T-helper 1 cell (primary cell): ENCODE data around the gene LCN12.

ENCODE experiments used
- DNase-seq, 5 donors: peaks; one replicate each; pipeline ENCODE4 v3.0.0-alpha.2; 2012 to 2020

Gene LCN12

DNA sequence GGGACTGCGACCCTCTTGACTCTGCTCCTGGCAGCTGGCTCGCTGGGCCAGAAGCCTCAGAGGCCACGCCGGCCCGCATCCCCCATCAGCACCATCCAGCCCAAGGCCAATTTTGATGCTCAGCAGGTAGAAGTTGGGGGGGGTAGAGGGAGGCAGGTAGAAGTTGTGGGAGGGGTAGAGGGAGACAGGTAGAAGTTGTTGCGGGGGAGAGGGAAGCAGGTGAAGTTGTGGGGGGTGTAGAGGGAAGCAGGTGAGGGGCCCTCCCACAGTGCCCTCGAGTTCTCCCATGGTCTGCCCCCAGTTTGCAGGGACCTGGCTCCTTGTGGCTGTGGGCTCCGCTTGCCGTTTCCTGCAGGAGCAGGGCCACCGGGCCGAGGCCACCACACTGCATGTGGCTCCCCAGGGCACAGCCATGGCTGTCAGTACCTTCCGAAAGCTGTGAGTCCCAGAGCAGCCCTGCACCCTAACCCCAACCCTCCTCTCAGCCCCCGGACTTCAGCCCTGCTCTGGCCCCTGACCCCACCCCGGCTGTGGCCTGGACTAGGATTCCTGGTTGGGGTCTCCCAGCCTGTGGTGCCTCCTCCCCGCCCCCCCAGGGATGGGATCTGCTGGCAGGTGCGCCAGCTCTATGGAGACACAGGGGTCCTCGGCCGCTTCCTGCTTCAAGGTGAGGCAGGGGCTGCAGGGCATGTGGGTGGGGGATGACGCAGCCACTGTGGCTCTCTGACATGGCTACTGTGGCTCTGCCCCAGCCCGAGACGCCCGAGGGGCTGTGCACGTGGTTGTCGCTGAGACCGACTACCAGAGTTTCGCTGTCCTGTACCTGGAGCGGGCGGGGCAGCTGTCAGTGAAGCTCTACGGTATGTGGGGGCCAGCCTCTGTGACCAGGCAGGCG lies 6.5 kb upstream of the LCN12 start:
- DNase-seq = peak in 1 of 5 donors; percentile 13

DNA sequence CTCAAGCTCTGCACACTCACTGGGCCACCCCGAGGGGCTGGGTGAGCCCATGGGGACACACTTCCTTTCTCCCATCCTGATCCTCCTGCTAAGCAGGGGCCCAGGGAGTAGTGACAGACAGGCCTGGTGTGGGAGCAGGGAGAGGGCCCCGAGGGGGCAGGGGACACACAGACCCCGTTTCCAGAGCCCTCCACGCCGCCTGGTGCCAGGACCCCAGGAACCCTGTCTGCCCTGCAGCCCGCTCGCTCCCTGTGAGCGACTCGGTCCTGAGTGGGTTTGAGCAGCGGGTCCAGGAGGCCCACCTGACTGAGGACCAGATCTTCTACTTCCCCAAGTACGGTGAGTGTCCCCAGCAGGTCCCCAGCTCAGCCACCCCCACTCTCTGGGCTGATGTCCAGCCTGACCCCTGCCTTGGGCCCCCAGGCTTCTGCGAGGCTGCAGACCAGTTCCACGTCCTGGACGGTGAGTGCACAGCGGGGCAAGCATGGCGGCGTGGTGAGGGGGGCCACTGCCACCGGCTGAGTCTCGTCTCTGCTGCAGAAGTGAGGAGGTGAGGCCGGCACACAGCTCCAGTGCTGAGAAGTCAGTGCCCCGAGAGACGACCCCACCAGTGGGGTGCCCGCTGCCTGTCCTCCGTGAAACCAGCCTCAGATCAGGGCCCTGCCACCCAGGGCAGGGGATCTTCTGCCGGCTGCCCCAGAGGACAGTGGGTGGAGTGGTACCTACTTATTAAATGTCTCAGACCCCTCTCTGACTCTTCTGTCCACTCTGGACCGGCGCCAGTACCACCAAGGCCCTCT lies 5.6 kb upstream of the LCN12 start:
- peak in 1 of 5 donors; percentile 12 for DNase-seq

DNA sequence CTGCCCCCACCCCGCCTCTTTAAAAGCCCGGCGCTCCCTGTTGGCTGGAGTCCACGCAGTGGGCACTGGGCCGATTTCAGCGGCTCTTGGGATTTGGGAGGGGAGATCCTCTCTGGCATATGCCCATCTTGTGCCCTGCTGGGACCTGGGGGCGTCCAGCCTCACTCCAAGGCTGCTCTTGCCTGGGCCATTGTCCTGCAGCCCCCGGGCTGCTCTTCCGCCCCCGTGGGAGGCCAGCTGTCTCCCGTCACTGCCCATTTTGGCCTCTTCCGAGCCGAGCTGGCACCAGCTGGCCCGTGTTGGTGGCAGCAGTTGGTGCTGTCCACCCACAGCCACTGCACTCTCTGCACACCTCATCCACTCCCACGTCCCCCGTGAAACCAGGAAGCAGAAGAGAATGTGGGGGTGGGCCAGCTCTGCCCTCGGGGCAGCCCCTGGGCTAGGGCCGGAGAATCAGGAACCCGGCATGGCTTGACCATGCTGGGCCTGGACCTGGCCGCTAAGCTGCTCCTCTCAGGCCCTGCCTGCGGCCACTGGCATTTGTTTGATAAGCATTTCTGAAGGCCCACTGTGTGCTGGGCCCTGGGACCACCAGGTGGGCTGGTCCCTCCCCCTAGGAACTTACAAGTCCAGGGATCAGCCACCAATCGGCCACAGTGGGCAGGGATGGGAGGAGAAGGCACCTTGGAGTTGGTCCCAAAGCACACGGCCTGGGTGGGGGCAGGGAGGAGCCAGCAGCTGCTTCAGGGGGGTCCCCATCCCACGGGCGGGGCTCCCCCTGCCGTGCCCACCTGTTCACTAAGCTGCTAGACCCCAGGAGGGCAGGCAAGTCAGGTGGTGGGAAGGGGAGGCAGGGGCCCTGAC lies 4.8 kb upstream of the LCN12 start:
- DNase-seq = peak in 1 of 5 donors; percentile 12

DNA sequence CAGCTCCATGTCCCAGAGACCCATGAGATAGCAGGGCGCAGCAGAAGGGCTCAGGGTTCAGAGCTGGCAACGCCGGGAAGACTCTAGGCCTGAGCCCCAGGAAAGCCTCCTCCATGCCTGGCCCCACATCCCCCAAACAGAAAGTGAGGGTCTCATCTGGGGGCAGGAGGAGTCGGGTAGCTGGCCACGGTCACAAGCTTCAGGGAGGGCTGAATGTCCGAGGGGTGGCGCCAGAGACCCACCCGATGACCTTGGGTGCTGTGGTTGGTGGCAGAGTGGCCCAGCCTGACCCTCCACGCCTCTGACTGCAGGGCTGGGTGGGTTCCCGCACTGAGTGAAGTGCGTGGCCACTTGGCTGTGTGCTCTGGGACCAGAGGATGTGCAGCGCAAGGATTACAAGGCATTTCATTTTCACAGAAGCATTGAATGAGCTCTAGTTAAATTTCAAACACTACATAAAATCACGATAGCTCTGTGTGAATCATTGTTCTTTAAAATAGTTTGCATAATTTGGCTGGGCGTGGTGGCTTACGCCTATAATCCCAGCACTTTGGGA lies 4.0 kb upstream of the LCN12 start:
- peak in 1 of 5 donors; percentile 13 for DNase-seq

DNA sequence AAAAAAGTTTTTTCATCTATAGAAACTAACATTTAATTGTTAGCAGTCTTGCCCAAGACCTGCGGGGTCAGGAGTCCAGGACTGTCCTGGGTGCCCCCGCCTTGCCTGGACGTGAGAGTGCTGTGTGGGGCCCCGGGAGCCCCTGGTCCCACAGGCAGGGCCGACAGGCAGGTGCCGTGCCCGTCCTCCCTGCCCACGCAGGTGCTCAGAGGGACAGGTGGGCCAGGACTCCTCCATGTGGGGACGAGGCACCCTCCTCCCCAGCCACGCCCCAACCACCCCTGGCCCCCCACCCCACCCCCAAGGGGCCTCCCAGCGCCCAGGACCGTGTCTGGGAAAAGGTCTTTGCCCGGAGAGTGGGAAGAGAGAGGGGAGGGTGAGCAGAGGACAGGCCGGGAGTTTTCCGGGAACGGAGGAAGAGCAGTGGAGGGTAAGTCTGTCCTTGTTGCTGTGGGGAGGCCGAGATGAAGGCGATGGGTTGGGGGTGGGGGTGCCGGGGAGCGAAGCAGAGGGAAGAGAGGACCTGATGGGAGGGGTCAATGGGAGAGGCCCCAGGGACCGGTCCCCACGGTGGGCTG lies 2.7 kb upstream of the LCN12 start:
- DNase-seq = peak in 1 of 5 donors; percentile 7

DNA sequence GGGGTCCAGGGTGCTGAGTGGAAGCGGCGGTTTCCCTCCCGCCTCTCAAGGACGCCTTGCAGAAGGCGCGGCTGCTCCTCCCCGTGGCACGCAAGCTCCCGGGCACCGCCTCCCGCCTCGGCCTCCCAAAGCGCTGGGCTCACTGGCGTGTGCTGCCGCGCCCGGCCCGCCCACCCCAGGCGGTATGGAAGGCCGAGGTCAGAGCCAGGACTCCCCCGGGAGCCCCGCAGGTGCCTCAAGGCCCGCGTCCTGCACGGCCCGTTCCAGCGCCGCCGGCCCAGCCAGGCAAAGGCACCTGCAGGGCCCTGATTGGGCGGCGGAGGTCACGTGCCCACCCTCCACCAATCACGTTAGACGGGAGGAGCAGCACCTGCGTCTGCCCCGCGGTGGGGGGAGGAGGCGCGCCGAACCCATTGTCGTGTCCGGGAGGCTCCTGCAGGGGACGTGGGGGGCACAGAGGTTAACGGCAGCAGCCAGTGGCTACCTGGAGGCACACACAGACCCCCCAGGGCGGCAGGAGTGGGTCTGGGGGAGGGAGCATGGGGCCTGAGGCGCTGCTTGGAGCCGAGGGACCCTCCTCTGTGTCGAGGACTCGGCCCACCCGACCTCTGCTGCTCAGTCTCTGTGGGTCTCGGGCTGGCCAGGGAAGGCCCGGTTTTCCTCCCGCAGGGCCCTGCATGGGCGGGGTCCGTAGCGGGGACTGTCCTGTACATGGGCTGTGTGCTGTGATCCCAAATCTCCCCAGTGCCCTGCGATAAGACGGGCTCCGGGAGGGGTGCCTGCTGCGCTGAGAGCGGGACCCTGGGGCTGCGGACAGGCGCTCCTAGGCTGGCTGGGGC lies 2.0 kb upstream of the LCN12 start:
- peak; percentile 93 to 96 (median 94) for DNase-seq

DNA sequence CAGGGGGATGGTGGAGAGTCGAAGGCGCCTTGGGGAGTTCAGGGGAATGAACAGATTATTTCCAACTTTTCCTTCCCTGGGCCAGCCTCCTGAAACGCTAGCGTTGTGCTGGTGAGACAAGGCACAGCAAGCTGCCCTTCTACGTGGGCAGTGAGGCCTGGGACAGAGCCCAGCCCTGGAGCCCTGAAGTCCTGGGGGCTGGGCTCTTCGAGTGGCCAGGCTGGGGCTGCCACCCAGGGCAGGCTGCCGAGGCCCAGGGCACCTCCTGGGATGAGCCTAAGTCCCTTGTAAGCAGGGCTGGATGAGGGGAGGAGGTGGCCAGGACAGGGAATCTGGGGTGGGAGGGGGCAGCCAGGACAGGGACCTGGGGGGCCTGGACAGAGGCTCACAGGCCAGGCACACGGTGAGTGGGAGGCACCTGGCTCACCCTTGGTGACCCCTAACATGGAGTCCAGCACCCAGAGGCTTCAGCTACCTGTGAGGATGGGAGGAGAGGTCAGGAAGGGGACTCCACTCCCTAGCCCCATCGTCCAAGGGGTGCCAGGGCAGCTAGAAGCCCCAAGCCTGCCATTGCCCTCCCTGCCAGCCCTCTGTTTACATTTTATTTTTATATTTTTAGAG lies 1.3 kb upstream of the LCN12 start:
- no peak for DNase-seq

DNA sequence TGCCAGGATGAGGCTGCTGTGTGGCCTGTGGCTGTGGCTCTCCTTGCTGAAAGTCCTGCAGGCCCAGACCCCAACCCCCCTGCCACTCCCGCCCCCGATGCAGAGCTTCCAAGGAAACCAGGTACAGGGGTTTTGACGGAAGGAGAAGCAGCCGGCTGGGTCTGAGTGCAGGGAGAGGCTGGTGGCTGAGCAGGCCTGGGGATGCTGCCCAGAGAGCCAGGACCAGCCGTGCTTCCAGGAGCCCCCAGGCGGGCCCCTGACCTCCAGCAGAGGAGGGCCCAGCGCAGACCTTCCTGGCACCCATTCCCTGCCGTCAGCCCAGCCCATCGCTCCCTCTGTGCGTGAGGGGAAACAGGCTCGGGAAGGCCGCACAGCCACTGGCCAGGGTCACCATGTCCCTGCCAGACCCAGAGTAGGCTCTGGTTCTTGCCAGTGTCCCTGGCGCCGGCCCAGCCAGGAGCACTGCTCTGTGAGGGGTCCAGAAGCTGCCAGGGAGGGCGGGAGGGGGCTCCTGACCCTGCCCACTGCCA lies 313 bp downstream of the LCN12 start:
- DNase-seq = peak in 2 of 5 donors; percentile 5 to 10

DNA sequence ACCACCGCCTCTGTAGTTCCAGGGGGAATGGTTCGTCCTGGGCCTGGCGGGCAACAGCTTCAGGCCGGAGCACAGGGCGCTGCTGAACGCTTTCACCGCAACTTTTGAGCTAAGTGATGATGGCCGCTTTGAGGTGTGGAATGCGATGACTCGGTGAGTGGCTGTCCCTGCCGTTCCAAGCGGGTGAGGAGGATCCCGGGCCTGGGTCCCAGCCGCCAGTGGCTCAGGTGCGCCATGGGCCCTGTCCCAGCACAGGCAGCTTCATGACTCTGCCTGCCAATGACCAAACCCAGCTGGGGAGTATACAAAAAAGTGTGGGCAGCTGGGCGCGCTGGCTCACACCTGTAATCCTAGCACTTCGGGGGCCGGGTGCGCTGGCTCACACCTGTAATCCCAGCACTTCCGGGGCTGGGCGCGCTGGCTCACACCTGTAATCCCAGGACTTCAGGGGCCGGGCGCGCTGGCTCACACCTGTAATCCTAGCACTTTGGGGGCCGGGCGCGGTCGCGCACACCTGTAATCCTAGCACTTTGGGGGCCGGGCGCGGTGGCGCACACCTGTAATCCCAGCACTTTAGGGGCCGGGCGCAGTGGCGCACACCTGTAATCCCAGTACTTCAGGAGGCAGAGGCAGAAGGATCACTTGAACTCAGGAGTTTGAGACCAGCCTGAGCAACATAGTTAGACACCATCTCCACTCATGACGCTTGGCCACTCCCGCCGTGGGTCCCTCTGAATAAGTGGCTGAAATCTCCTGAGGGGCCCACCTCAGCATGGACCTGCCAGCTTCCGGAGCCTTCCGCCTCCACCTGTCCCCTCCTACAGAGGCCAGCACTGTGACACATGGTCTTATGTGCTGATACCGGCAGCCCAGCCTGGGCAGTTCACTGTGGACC lies 1.1 kb downstream of the LCN12 start:
- peak in 1 of 5 donors; percentile 8 for DNase-seq

DNA sequence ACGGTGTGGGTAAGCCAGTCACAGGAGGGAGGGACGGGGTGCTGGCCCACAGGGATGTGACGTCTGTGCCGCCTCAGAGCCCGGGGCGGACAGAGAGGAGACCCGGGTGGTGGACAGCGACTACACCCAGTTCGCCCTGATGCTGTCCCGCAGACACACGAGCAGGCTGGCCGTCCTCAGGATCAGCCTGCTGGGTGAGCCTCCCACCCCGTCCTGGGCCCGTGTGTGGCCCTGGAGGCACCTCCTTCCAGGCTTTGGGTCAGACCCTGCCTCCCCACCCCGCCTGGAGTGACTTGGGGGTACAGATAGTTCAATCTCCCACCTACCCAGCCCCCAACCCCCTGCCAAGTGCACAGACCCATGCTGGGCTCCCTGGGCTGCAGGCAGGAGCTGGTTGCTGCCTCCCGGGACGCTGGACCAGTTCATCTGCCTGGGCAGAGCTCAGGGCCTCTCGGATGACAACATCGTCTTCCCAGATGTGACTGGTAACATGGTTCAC lies 1.7 kb downstream of the LCN12 start:
- DNase-seq = peak in 2 of 5 donors; percentile 6 to 8

DNA sequence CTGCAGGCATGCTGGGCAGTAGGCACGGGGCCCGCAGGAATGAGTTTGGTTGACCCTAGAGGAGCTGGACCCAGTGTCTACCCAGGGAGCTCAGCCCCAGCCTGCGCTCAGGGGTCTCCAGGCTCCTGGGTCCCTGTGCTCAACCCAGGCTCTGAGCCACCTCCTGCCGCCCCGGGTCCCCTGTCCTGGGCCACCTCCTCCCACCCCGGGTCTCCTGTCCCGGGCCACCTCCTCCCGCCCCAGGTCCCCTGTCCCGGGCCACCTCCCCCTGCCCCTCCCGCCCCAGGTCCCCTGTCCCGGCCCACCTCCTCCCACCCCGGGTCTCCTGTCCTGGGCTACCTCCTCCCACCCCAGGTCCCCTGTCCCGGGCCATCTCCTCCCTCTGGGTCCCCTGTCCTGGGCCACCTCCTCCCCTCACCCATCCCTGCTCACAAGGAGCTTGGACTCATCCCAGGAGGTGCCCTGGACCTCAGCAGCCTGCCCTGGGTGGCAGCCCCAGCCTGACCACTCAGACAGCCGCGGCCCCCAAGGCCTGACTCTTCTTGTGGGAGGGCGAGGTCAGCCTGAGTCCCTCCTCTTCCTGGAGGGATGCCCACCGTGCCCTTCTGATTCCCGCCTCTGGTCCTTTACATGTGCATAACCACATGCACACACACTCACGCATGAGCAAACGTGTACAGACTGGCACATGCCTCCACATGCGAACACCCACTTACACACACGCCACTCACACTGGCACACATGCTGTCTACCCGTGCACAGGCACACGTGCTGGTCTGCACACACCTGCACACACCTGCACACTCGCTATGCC lies 2.4 kb downstream of the LCN12 start:
- DNase-seq = peak in 2 of 5 donors; percentile 4 to 10

DNA sequence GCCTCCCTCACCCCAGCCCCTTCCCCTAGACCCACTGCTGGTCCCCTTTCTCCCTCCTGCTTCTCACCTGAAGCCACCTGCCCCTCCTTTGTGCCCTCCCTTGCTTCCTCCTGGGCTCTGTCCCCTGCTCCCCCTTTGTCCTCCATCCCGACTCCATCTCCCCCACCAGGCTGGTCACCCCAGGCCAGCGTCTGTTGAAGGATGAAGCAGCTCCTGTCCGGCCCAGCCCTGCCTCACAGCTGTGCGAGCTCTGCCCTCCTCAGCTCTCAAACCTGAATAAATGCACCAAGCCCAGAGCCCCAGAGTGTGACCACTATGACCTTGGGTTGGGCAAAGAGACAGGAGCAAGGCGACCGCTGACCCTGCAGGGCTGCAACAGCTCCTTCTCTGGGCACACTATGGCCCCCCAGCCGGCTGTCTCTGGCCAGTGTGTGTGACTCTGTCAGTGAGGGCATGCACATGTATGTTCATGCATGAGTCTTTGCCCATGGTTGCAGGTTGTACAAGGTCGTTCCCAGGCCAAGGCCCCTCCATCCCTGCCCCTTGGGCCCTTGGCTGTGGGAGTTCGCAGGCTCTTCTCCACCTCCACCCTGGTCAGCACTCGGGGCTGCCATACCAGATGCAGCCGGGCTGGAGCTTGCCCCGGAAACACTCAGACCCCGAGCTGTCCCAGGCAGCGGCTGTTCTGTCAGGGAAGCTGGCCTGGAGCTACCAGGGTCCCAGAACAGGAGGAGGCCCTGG lies 3.3 kb downstream of the LCN12 start:
- peak in 1 of 5 donors; percentile 7 for DNase-seq

DNA sequence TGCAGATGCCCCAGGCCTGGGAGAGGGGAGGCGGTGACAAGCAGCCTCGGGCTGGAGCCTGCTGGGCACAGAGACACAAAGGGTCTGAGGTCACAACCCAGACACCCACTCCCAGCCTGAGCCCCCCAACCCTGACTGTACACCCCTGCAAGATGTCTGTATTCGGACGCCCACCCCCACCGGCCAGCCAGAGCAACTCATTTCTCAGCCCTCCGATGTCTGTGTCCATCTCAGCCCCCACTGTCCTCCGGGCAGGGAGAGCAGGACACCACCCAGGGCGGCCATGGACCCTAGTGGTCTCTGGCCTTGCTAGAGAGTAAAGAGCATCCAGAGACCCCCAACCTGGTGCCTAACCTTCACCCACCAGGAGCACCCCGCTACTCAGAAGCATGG lies 3.9 kb downstream of the LCN12 start:
- DNase-seq = peak in 1 of 5 donors; percentile 10

DNA sequence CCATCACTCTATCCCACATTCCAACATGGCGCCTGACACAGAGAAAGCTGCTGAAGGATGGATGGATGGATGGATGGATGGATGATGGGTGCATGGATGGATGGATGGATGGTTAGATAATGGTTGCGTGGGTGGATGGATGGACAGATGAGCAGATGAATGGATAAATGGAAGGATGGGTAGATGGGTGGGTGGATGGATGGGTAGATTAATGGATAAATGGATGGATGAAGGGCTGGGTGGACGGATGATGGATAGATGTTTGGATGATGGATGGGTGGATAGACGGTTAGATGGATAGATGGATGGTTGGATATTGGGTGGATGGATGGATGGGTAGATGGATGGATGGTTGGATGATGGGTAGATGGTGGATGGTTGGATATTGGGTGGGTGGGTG lies 4.5 kb downstream of the LCN12 start:
- no peak for DNase-seq

DNA sequence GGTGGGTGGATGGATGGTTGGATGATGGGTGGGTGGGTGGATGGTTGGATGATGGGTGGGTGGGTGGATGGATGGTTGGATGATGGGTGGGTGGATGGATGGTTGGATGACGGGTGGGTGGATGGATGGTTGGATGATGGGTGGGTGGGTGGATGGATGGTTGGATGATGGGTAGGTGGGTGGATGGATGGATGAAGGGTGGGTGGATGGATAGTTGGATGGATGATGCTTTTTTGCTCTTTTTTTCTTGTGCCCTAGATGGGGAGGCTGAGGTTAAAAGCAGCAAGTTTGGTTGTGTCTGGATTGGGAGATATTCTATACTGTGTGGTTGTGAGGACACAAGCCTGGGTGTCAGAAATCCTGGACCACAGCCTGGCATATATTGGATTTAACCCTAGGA lies 5.4 kb downstream of the LCN12 start:
- no peak for DNase-seq

DNA sequence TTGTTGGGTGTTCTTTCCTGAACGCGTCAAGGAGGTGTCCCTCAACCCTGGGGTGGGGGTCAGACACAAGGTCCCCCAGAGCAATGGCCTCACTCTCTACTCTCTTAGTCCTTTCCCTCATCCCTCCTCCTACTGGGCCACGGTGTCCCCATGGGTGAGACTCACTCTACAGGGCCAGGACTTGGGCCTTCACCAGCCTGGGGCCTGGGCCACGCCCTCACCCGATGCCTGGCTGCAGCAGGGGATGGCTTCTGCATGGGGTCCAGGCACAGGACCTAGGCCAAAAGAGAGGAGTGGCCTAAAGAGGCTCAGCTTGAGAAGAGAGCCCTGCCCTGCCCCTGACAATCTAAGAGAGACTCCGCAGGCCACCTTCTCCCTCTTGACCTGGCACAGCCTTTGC lies 5.8 kb downstream of the LCN12 start:
- DNase-seq = no peak

DNA sequence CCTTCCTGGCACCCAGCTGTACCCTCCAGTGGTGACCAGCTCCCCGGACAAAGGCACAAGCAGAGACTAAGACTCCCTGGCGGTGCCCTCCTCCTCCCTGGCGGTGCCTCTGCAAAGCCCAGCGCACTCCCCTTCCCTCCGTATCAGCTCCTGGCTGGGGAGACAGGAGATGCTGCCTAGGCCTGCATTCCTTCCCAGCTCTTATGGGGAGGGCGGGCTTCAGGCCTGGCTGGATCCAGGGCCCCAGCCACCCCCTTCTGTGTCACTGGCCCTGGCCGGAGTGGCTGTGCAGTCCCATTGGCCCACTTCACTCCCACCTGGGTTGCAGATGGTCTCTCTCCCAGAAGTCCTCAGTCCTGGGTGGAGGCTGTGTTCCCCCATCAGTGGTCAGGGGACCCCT lies 6.4 kb downstream of the LCN12 start:
- no peak for DNase-seq
